ENCODE data around the gene CFAP99. TPM values are rescaled to one million over a fixed set of nuclear protein-coding genes. Genes with fewer than 3 reads are reported as not detected.

Gene CFAP99
- total and polyA plus RNA-seq, 8 donors = 0.41 to 2.6 (median 1.4) TPM

- intact Hi-C loops (cut with DNase I) = no loop called here
- ATAC-seq (no peak), DNase-seq (no peak)
- no peak for TF ChIP-seq CTCF (IDR thresholded peaks at IDR 0.05)
- Histone ChIP-seq H3K9me3 (no peaks in the 10 kb centered on the region), H3K27me3 (no peaks in the 10 kb centered on the region), H3K4me1 (no peaks in the 10 kb centered on the region), H3K36me3 (no peaks in the 10 kb centered on the region), H3K4me3 (no peak overlapping the region), H3K27ac (no peak overlapping the region)
These were observed 33.3 kb downstream of the CFAP99 start for GRCh38 chr4:2451821-2452785.

GRCh38 chr4:2457481-2458295, 38.9 kb downstream of the CFAP99 start:
- Histone ChIP-seq H3K4me3 (no peak overlapping the region), H3K27ac (no peak overlapping the region), H3K36me3 (no peaks in the 10 kb centered on the region), H3K4me1 (peaks cover 3 to 11% of the 10 kb centered on the region in 2 donors), H3K9me3 (no peaks in the 10 kb centered on the region), H3K27me3 (peaks cover 0 to 35% of the 10 kb centered on the region in 2 donors)
- intact Hi-C loops (cut with DNase I) = no loop called here
- TF ChIP-seq CTCF (IDR thresholded peaks at IDR 0.05) = no peak
- DNase-seq = no peak
- ATAC-seq = peak; percentile 25

GRCh38 chr4:2458546-2459491, 40.1 kb downstream of the CFAP99 start:
- Histone ChIP-seq H3K27me3 (peaks cover 0 to 47% of the 10 kb centered on the region in 2 donors), H3K27ac (no peak overlapping the region), H3K4me3 (no peak overlapping the region), H3K36me3 (no peaks in the 10 kb centered on the region), H3K9me3 (no peaks in the 10 kb centered on the region), H3K4me1 (peaks cover 3 to 17% of the 10 kb centered on the region in 2 donors)
- DNase-seq (no peak), ATAC-seq (no peak)
- intact Hi-C loops (cut with DNase I) = no loop called here
- no peak for TF ChIP-seq CTCF (IDR thresholded peaks at IDR 0.05)

GRCh38 chr4:2459589-2460349, 41.0 kb downstream of the CFAP99 start:
- peaks cover 0 to 48% of the 10 kb centered on the region in 2 donors for H3K27me3 ChIP-seq
- H3K9me3 ChIP-seq = no peaks in the 10 kb centered on the region
- no peaks in the 10 kb centered on the region for H3K36me3 ChIP-seq
- H3K4me3 ChIP-seq = no peak overlapping the region
- peaks cover 3 to 17% of the 10 kb centered on the region in 2 donors for H3K4me1 ChIP-seq
- DNase-seq (no peak), ATAC-seq (no peak)
- intact Hi-C loops (cut with DNase I) = no loop called here
- TF ChIP-seq CTCF (IDR thresholded peaks at IDR 0.05) = no peak
- H3K27ac ChIP-seq = no peak overlapping the region
